Lung (tissue), 12 donors: ENCODE measurements around the gene PTTG1IP. TPM values are rescaled to one million over a fixed set of nuclear protein-coding genes. Genes with fewer than 3 reads are reported as not detected.

Source experiments
- ATAC-seq: fragments of 200-7000 bp; cut with Tn5 transposase; one replicate; pipeline ENCODE4 v1.9.1; 2020; ENCODE audit warnings: moderate number of reproducible peaks; ENCODE audit not compliant: insufficient read depth, low FRiP score
- DNase-seq, 3 donors: peaks; one replicate each; pipeline ENCODE4 v3.0.0-alpha.2; 2013 to 2017
- H3K27ac ChIP-seq, 2 donors: one replicate each; pipeline ENCODE4 v1.5.1; 2013; ENCODE audit warnings: mild to moderate bottlenecking in 2 of 2, moderate library complexity in 2 of 2, control low read depth in 1 of 2, inconsistent platforms in 1 of 2, low read depth in 1 of 2, low read length in 1 of 2
- H3K27me3 ChIP-seq, 3 donors: one replicate each; pipeline ENCODE4 v1.5.1; 2013; ENCODE audit warnings: low read length in 2 of 3; ENCODE audit not compliant: control insufficient read depth in 3 of 3, insufficient read depth in 3 of 3
- H3K36me3 ChIP-seq, 4 donors: one replicate each; pipeline ENCODE4 v1.5.1; 2013; ENCODE audit warnings: low read length in 4 of 4, mild to moderate bottlenecking in 1 of 4, moderate library complexity in 1 of 4; ENCODE audit not compliant: control insufficient read depth in 4 of 4, insufficient read depth in 4 of 4
- H3K4me1 ChIP-seq, 5 donors: one replicate each; pipeline ENCODE4 v1.5.1; 2013; ENCODE audit warnings: low read length in 5 of 5, mild to moderate bottlenecking in 2 of 5, moderate library complexity in 1 of 5; ENCODE audit not compliant: control insufficient read depth in 5 of 5, insufficient read depth in 5 of 5
- H3K4me3 ChIP-seq: one replicate; pipeline ENCODE4 v1.5.1; 2013; ENCODE audit warnings: mild to moderate bottlenecking, control low read depth, moderate library complexity
- H3K9ac ChIP-seq, 2 donors: one replicate each; pipeline ENCODE4 v1.5.1; 2013; ENCODE audit warnings: low read length in 2 of 2, control low read depth in 1 of 2; ENCODE audit not compliant: insufficient read depth in 1 of 2
- H3K9me3 ChIP-seq, 4 donors: one replicate each; pipeline ENCODE4 v1.5.1; 2013; ENCODE audit warnings: low read length in 3 of 4, mild to moderate bottlenecking in 1 of 4, moderate library complexity in 1 of 4; ENCODE audit not compliant: control insufficient read depth in 4 of 4, insufficient read depth in 3 of 4
- CTCF ChIP-seq: IDR thresholded peaks from 2 replicates; pipeline ENCODE4 v1.5.1; 2012; ENCODE audit warnings: mild to moderate bottlenecking; ENCODE audit errors: control extremely low read depth, extremely low read depth
- WGBS, 2 donors: extraction: QIAGEN DNeasy Blood & Tissue Kit; methylation state at CpG; one replicate each; pipeline ENCODE4 v1.1.7; 2013; 5-methylcytosine and 5-hydroxymethylcytosine counted together
- polyA plus RNA-seq, 2 donors: library from polyadenylated mRNA; stranded (reverse); fragments of 200-250 nt; gene quantifications; one replicate each; pipeline ENCODE4 v1.2.1, GENCODE V29; 2013
- total RNA-seq, 2 donors: library from RNA; depleted of rRNA in 1 of 2; stranded (reverse); fragments of >200 nt in 1 of 2; gene quantifications; one replicate each; pipeline ENCODE4 v1.2.1, GENCODE V29; 2014 to 2021
- donor health status: control.
- donor health status: control.
- donor health status: Bipolar disorder and iron deficiency.
- donor health status: healthy.
- donor health status: DM: yes; HTN: yes; CAD: no.

PTTG1IP gene
- total and polyA plus RNA-seq, 4 donors = 139 to 247 (median 226) TPM

- Histone ChIP-seq H3K9me3 (peaks cover 0 to 2% (median 0%) of the 10 kb centered on the region in 4 donors), H3K36me3 (no peaks in the 10 kb centered on the region), H3K27ac (no peak overlapping the region), H3K4me1 (peaks cover 0 to 10% (median 7%) of the 10 kb centered on the region in 5 donors), H3K4me3 (no peak overlapping the region), H3K9ac (no peak overlapping the region), H3K27me3 (no peaks in the 10 kb centered on the region)
- DNase-seq = peak in 1 of 3 donors; percentile 3
- ATAC-seq = no peak
- no peak for TF ChIP-seq CTCF
- 77 to 78% methylated on average over 11 of the region's 11 CpGs for WGBS, 2 donors
Measured at GRCh38 chr21:44840771-44841170, 32.7 kb downstream of the PTTG1IP start.

GRCh38 chr21:44838951-44839350 lies 34.5 kb downstream of the PTTG1IP start:
- peaks cover 0 to 2% (median 0%) of the 10 kb centered on the region in 4 donors for H3K9me3 ChIP-seq
- no peak for TF ChIP-seq CTCF
- H3K4me3 ChIP-seq = no peak overlapping the region
- H3K36me3 ChIP-seq = no peaks in the 10 kb centered on the region
- 93 to 96% methylated on average over 9 of the region's 9 CpGs for WGBS, 2 donors
- ATAC-seq = no peak
- no peak overlapping the region for H3K9ac ChIP-seq
- peaks cover 0 to 6% (median 4%) of the 10 kb centered on the region in 5 donors for H3K4me1 ChIP-seq
- no peaks in the 10 kb centered on the region for H3K27me3 ChIP-seq
- no peak overlapping the region for H3K27ac ChIP-seq
- peak in 1 of 3 donors; percentile 3 for DNase-seq

GRCh38 chr21:44838039-44838895 lies 35.2 kb downstream of the PTTG1IP start:
- ATAC-seq (no peak), DNase-seq (peak in 1 of 3 donors; percentile 7)
- Histone ChIP-seq H3K4me3 (no peak overlapping the region), H3K9me3 (peaks cover 0 to 2% (median 0%) of the 10 kb centered on the region in 4 donors), H3K36me3 (no peaks in the 10 kb centered on the region), H3K27ac (no peak overlapping the region), H3K27me3 (no peaks in the 10 kb centered on the region), H3K4me1 (peaks cover 0 to 6% (median 4%) of the 10 kb centered on the region in 5 donors), H3K9ac (no peak overlapping the region)
- 90 to 92% methylated on average over 28 to 30 of the region's 30 CpGs for WGBS, 2 donors
- TF ChIP-seq CTCF = no peak
